ENCODE measurements around the gene NEU1.
"Not testable (repeated sequence)": the region's sequence is repeated elsewhere in the genome, so short reads cannot be mapped to it uniquely, and the experiment has no call there.

The NEU1 gene

GRCh38 chr6:31837369-31838113 is 25.1 kb downstream of the NEU1 start:
- peak; percentile 43 for DNase-seq

GRCh38 chr6:31836474-31837368 is 25.9 kb downstream of the NEU1 start:
- peak; percentile 52 for DNase-seq

DNA sequence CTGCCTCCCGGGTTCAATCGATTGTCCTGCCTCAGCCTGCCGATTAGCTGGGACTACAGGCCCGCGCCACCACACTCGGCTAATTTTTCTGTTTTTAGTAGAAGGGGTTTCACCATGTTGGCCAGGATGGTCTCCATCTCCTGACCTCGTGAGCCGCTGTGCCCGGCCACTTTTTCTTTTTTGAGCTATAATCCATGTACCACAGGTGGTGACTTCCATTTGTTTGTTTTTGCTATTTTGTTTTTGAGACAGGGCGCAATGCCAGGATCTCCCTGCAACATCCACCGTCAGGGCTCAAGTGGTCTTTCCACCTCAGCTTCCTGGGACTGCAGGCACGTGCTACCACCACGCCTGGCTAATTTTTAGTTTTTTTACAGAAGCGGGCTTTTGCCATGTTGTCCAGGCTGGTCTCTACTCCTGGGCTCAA is 26.6 kb downstream of the NEU1 start:
- no peak for DNase-seq

- peak; percentile 94 for DNase-seq
Measured at GRCh38 chr6:31834367-31835250, 28.0 kb downstream of the NEU1 start.

DNA sequence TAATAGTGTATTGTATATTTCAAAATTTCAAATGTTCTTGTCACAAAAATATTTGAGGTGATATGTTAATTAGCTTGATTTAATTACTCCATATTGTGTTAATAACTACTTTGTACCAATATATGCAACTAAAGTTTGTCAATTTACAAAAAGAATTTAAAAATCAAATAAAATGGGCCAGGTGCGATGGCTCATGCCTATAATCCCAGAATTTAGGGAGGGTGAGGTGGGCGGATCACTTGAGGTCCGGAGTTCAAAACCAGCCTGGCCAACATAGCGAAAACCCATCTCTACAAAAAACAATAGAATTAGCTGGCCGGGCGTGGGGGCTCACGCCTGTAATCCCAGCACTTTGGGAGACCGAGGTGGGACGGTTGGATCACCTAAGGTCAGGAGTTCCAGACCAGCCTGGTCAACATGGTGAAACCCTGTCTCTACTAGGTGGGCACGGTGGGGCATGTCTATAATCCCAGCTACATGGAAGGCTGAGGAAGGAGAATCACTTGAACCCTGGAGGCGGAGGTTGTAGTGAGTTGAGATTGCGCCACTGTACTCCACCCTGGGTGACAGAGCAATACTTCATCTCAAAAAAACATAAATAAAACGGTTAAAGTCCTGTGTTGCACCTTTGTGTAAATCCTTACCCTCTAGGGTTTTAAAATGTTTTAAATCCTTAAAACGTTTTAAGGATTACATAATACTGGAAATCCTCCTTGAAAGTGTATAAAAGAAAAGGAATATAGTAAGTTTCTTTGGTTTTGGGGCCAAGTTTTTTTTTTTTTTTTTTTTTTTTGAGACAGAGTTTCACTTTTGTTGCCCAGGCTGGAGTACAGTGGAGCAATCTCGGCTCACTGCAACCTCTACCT is 31.0 kb downstream of the NEU1 start:
- peak; percentile 39 for DNase-seq

DNA sequence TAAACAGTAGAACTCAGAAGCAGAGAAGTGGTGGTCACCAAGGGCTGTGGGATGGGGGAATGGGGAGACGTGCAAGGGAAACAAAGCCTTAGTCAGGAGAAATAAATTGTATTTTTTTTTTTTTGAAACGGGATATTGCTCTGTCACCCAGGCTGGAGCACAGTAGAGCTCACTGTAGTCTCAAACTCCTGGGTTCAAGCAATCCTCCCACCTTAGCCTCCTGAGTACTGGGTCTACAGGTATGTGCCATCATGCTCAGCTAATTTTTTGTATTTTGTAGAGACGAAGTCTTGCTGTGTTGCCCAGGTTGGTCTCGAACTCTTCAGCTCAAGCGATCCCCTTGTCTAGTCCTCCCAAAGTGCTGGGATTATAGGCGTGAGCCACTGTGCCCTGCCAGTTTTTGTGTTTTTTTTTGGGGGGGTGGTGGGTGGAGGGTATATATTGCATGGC is 31.7 kb downstream of the NEU1 start:
- no peak for DNase-seq

DNA sequence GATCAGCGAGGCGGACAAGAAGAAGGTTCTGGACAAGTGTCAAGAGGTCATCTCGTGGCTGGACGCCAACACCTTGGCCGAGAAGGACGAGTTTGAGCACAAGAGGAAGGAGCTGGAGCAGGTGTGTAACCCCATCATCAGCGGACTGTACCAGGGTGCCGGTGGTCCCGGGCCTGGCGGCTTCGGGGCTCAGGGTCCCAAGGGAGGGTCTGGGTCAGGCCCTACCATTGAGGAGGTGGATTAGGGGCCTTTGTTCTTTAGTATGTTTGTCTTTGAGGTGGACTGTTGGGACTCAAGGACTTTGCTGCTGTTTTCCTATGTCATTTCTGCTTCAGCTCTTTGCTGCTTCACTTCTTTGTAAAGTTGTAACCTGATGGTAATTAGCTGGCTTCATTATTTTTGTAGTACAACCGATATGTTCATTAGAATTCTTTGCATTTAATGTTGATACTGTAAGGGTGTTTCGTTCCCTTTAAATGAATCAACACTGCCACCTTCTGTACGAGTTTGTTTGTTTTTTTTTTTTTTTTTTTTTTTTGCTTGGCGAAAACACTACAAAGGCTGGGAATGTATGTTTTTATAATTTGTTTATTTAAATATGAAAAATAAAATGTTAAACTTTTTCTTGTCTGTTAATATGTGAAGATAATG is 32.9 kb downstream of the NEU1 start:
- peak; percentile 88 for DNase-seq

- DNase-seq, result peak; percentile 100
Measured at GRCh38 chr6:31827286-31828079, 35.1 kb downstream of the NEU1 start, which contains the start of gene HSPA1B. Gene HSPA1B, plus strand, starts transcription at chr6:31827738. Its CDS starts 213 bp downstream, at chr6:31827951.

- DNase-seq, result peak; percentile 89
Measured at GRCh38 chr6:31826793-31827285, 35.8 kb downstream of the NEU1 start.

DNA sequence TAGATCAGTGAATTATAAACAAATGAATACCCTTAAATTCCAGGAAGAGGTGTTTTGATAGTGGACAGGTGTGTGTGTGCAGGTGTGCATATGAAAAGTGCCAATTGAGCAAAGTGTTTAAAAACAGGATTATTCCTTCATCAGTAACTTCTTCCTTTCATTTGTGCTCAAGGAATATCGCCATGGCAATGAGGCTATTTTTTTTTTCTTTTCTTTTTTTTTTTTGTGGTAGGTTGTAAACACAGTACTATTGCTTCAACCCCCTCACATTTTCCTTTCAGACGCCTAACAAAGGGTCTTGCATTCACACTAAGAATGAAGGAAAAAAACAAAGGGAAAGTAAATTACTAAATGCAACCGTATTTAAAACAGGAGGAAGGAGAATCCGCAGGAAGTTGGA is 37.1 kb downstream of the NEU1 start:
- DNase-seq, result no peak

- DNase-seq, result peak; percentile 48
Measured at GRCh38 chr6:31823592-31824196, 38.9 kb downstream of the NEU1 start.

- peak; percentile 95 for DNase-seq
Measured at GRCh38 chr6:31822036-31822821, 40.4 kb downstream of the NEU1 start.

- peak; percentile 71 for DNase-seq
Measured at GRCh38 chr6:31821301-31822035, 41.2 kb downstream of the NEU1 start.

DNA sequence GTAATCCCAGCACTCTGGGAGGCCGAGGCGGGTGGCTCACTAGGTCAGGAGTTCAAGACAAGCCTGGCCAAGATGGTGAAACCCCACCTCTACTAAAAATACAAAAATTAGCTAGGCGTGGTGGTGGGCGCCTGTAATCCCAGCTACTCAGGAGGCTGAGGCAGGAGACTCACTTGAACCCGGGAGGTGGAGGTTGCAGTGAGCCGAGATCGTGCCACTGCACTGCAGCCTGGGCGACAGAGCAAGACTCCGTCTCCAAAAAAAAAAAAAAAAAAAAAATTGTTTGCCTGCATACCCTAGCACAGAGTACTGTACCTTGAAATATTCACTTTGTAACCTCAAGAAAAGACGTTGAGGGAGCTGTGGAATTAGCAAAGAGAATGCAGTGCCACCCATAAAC is 42.2 kb downstream of the NEU1 start:
- DNase-seq, result not testable (repeated sequence)

GRCh38 chr6:31819871-31820299 is 42.7 kb downstream of the NEU1 start:
- DNase-seq, result no peak

DNA sequence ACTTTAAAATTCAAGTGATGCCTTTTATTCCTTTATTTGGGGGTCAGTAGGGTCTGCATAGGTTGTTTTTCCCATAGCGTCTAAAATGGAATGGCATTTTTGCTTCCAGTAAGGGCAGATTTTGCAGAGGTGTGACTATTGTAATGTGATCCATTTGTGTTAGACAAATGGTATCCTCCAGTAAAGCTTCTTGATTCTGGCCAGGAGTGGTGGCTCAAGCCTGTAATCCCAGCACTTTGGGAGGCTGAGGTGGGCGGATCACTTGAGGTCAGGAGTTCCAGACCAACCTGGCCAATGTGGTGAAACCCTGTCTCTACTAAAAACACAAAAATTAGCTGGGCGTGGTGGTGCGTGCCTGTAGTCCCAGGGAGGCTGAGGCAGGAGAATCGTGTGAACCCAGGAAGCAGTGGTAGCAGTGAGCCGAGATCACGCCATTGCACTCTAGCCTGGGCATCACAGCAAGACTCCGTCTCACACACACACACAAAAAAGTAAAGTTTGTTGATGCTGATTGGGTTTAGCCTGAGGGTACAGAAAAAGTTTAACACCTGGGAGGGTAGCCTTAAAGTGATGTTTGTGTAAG is 44.6 kb downstream of the NEU1 start:
- DNase-seq, result not testable (repeated sequence)

DNA sequence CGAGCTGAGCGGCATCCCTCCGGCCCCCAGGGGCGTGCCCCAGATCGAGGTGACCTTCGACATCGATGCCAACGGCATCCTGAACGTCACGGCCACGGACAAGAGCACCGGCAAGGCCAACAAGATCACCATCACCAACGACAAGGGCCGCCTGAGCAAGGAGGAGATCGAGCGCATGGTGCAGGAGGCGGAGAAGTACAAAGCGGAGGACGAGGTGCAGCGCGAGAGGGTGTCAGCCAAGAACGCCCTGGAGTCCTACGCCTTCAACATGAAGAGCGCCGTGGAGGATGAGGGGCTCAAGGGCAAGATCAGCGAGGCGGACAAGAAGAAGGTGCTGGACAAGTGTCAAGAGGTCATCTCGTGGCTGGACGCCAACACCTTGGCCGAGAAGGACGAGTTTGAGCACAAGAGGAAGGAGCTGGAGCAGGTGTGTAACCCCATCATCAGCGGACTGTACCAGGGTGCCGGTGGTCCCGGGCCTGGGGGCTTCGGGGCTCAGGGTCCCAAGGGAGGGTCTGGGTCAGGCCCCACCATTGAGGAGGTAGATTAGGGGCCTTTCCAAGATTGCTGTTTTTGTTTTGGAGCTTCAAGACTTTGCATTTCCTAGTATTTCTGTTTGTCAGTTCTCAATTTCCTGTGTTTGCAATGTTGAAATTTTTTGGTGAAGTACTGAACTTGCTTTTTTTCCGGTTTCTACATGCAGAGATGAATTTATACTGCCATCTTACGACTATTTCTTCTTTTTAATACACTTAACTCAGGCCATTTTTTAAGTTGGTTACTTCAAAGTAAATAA is 45.3 kb downstream of the NEU1 start:
- peak; percentile 72 for DNase-seq
